RWPE2 (cell line): ENCODE data around the gene WDFY2.

Source experiments
- ATAC-seq: fragments of 200-7000 bp; cut with Tn5 transposase; 3 replicates; pipeline ENCODE4 v1.9.1; 2021; ENCODE audit warnings: low read depth
- DNase-seq: peaks from one replicate; pipeline ENCODE4 v3.0.0-alpha.2; 2020; ENCODE audit warnings: low spot score
- H3K27ac ChIP-seq: fragments of 450-650 bp; 2 replicates; pipeline ENCODE4 v1.5.1; 2017; ENCODE audit warnings: mild to moderate bottlenecking; ENCODE audit not compliant: poor library complexity, severe bottlenecking
- H3K27me3 ChIP-seq: fragments of 250-450 bp; sonication (Bioruptor Pico); 2 replicates; pipeline ENCODE4 v1.5.1; 2021; ENCODE audit warnings: mild to moderate bottlenecking, moderate library complexity; ENCODE audit not compliant: insufficient read depth, poor library complexity, severe bottlenecking
- H3K36me3 ChIP-seq: fragments of 250-450 bp; sonication (Bioruptor Pico); 2 replicates; pipeline ENCODE4 v1.5.1; 2020; ENCODE audit warnings: low read depth, mild to moderate bottlenecking, moderate library complexity
- H3K4me1 ChIP-seq: fragments of 250-450 bp; sonication (Bioruptor Pico); 2 replicates; pipeline ENCODE4 v1.5.1; 2021; ENCODE audit warnings: mild to moderate bottlenecking, moderate library complexity; ENCODE audit not compliant: insufficient read depth, poor library complexity, severe bottlenecking
- H3K4me3 ChIP-seq: fragments of 250-450 bp; sonication (Bioruptor Pico); 2 replicates; pipeline ENCODE4 v1.5.1; 2021; ENCODE audit warnings: mild to moderate bottlenecking, moderate library complexity; ENCODE audit not compliant: severe bottlenecking
- H3K9me3 ChIP-seq: fragments of 250-450 bp; sonication (Bioruptor Pico); 2 replicates; pipeline ENCODE4 v1.5.1; 2021; ENCODE audit warnings: mild to moderate bottlenecking, moderate library complexity; ENCODE audit not compliant: severe bottlenecking
- CTCF ChIP-seq: fragments of 450-650 bp; IDR thresholded peaks from one replicate; pipeline ENCODE4 v1.5.1; 2017; ENCODE audit warnings: mild to moderate bottlenecking, moderate library complexity; ENCODE audit not compliant: poor library complexity, severe bottlenecking

Gene WDFY2

GRCh38 chr13:51739027-51739764, 154.9 kb downstream of the WDFY2 start:
- no peaks in the 10 kb centered on the region for H3K9me3 ChIP-seq
- H3K27ac ChIP-seq = no peak overlapping the region
- H3K27me3 ChIP-seq = no peaks in the 10 kb centered on the region
- DNase-seq (no peak), ATAC-seq (no peak)
- H3K36me3 ChIP-seq = peaks cover 81% of the 10 kb centered on the region
- H3K4me3 ChIP-seq = no peak overlapping the region
- no peaks in the 10 kb centered on the region for H3K4me1 ChIP-seq
- TF ChIP-seq CTCF = no peak

GRCh38 chr13:51740698-51741097, 156.4 kb downstream of the WDFY2 start:
- ATAC-seq (no peak), DNase-seq (no peak)
- Histone ChIP-seq H3K4me3 (no peak overlapping the region), H3K27ac (no peak overlapping the region), H3K4me1 (no peaks in the 10 kb centered on the region), H3K27me3 (no peaks in the 10 kb centered on the region), H3K36me3 (peaks cover 78% of the 10 kb centered on the region), H3K9me3 (no peaks in the 10 kb centered on the region)
- TF ChIP-seq CTCF = no peak

- no peaks in the 10 kb centered on the region for H3K27me3 ChIP-seq
- DNase-seq (no peak), ATAC-seq (no peak)
- peaks cover 77% of the 10 kb centered on the region for H3K36me3 ChIP-seq
- no peak overlapping the region for H3K4me3 ChIP-seq
- peaks cover 2% of the 10 kb centered on the region for H3K9me3 ChIP-seq
- no peak overlapping the region for H3K27ac ChIP-seq
- TF ChIP-seq CTCF = no peak
- H3K4me1 ChIP-seq = no peaks in the 10 kb centered on the region
These were observed 157.8 kb downstream of the WDFY2 start for GRCh38 chr13:51742031-51742430.

- no peak for ATAC-seq
- Histone ChIP-seq H3K27me3 (no peaks in the 10 kb centered on the region), H3K4me3 (no peak overlapping the region), H3K36me3 (peaks cover 80% of the 10 kb centered on the region), H3K9me3 (peaks cover 2% of the 10 kb centered on the region), H3K27ac (no peak overlapping the region), H3K4me1 (no peaks in the 10 kb centered on the region)
- no peak for DNase-seq
- TF ChIP-seq CTCF = no peak
These were observed 158.3 kb downstream of the WDFY2 start for GRCh38 chr13:51742611-51743010.

- Histone ChIP-seq H3K27me3 (no peaks in the 10 kb centered on the region), H3K36me3 (peaks cover 80% of the 10 kb centered on the region), H3K4me3 (no peak overlapping the region), H3K9me3 (peaks cover 2% of the 10 kb centered on the region), H3K4me1 (no peaks in the 10 kb centered on the region), H3K27ac (no peak overlapping the region)
- no peak for DNase-seq
- no peak for TF ChIP-seq CTCF
- ATAC-seq = no peak
These were observed 161.0 kb downstream of the WDFY2 start for GRCh38 chr13:51745243-51745642.
